ENCODE results near the gene TUBB4B.

The TUBB4B gene

DNA sequence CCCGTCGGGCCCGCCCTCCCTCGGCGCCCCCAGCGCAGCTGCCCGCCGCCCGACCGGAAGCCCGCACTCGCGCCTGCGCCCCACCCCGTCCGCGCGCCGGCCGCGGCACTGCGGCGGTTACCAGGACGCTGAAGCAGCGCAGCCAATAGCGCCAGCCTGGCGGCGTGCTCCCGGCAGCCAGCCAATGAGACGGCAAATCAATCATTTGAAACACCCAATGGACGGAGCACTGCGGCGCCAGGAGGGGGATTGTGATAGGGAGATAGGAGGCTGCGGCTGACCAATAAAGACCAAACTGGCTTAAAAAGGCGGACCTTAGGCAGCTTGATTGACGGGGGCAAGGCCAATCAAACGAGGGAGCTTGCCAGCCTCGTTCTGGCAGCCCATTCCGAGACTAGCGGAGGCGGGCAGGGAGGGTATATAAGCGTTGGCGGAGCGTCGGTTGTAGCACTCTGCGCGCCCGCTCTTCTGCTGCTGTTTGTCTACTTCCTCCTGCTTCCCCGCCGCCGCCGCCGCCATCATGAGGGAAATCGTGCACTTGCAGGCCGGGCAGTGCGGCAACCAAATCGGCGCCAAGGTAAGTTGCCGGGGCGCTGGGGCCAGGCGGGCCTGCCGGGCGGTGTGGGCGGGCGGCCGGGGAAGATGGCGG is at the start of gene TUBB4B:
Gene TUBB4B (plus strand): TSS at position 447 of the 649 bp plus-strand sequence. CDS start 74 bp downstream, at position 521.
- peak; percentile 77 for ATAC-seq
- peak; percentile 95 for DNase-seq

DNA sequence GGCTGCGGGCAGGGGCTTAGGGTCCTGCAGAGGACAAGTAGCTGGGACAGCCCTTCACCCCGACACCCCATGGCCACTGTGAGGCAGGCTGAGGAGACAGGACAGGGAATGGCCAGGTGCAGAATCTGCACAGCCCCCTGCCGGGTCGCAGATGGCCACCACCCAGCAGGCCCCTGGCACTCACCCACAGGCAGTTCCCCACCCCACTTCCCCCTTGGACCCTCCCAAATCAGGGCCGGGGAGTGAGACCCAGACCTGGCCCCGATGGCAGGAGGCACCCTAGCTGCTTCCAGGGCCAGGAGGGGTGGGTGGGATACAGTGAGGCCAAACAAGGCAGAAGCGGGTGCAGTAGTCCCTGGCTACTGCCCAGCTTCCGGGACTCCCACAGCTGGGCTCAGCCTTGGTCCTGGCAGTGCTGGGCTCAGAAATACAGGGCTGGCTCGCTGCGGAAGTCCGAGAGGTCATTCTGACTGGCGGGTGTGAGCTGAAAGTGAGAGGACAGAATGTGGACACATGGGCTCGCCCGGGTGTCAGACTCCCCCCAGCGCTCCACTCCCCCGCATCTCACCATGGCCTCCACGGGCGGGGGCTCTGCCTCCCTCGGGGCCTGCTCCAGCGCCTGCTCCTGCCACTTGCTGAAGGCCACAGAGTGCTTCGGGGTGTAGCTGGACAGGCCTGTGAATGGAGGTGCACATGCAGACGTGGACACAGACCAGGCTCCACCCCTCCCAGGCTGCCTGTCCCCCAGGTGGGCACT is 49.2 kb upstream of the TUBB4B start:
- no peak for ATAC-seq

DNA sequence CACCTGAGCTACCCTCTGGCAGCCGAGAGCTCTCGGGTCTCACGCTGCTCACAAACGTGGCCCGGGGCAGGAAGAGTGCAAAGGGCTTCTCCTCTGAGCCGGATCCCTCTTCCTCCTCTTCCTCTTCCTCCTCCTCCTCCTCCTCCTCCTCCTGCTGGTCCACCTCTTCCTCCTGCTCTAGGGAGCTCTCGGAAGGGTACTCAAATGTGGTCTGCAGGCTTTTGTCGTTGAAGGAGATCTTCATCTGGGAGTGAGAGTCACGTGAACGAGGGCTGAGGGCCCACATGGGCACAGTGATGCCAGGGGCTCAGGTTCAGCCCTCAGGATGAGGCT is 48.7 kb upstream of the TUBB4B start:
- DNase-seq (no peak), ATAC-seq (no peak)

More for the DNA sequence above, 49.2 kb upstream of the TUBB4B start:
- no peak for DNase-seq

DNA sequence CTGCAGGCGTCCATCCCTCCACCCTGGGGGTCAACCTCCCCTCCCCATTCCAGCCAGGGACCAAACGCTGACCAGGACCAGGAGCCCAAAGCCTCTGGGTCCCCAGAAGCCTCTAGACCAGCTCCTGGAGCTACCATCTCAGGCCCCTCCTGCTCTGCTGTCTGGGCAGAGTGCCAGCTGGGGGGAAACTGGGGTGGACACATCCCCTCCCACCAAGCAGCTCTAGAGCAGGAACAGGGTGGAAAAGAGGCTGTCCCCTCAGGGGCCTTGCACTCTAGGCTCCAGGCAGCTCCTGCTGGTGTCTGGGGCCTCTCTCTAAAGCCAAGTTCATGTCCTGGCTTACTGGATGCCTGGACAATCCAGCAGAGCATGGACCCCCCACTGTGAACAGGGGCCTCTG is 48.2 kb upstream of the TUBB4B start:
- DNase-seq: no peak

DNA sequence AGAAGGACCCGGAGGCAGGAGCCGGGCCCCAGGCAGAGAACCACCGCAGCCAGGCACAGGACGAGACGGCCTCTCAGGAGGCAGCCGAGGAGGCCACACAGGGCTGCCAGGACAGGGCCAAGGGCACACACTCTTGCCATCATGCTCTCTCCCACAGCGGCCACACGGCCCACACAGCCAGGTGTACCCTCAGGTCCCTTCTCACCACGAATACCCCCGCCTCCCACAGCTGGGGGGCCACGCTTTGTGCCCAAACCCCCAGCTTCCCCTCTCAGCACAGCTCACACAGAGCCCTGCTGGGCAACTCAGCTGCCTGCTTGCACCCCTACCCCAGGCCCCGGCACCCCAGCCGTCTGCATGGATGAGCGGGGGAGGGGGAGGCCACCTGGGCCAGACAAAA is 47.3 kb upstream of the TUBB4B start:
- ATAC-seq: no peak
- no peak for DNase-seq

More for the DNA sequence above, 48.2 kb upstream of the TUBB4B start:
- no peak for ATAC-seq

DNA sequence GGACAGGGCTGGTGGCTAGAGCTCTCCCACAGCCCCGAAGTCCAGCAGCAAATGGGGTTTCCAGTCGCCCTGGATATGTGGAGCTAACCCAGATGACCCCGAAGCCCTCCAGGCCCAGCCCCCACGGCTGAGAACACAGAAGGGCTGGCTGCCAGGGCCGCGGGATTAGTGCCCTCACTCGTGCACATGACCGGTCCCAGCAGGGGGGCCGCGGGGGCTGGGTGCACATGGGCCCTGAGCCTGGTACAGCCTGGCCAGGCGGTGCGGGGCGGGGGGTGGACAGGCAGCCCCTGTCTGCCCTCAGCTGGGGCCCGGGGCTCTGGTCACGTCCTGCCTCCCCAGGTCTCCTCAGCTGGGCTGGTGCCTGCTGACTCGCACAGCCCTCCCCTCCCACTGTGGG is 46.7 kb upstream of the TUBB4B start:
- ATAC-seq: no peak
- no peak for DNase-seq

DNA sequence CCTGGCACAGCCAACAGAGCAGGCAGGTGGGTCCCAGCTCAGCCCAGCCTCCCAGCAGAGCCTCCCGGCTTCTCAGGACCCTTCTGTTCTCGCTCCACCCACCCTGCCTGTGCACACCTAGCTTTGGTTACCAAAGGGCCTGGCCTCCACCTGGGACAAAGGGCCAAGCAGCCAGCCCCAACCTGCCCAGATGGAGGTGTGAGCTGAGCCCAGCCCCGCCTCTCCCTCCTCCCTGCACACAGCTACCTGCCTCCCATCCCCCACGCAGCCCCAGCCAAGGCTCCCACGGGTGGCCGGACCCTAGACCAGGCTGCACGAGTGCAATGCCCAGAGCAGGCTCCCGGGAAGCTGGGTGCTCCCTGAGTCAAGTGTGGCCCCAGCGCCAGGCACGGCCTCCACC is 46.2 kb upstream of the TUBB4B start:
- ATAC-seq: no peak
- DNase-seq: no peak

DNA sequence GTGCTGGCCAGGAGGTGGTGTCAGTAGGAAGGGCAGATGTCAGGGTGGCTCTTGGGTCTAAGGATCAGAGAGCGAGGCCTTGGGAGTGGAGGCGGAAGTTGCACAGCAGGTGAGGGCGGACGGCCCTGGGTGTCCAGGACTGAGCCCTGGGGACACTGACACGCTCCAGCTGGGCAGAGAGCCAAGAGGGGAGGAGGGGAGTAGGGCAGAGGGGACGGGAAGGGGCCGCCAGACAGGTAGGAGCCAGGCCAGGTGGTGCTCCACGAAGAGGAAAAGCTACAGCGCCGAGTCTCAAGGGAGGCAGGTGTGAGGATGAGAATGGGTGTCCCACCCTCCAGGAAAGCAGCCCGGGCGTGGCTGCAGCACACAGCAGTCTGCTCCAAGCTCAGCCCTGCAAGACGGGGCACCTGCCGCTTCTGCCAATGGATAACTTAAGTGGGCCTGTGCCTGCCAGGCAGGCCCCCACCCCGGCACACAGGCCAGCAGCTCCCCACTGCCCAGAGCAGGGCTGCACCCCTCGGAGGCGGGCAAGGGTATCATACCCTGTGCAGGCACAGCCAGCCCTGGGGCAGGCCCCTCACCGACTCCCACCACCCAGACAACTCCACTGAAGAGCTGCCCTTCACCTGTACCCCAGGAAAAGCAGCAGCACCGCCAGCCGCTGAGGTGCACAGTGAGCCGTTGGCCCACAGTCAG is 45.4 kb upstream of the TUBB4B start:
- no peak for ATAC-seq
- DNase-seq: no peak

DNA sequence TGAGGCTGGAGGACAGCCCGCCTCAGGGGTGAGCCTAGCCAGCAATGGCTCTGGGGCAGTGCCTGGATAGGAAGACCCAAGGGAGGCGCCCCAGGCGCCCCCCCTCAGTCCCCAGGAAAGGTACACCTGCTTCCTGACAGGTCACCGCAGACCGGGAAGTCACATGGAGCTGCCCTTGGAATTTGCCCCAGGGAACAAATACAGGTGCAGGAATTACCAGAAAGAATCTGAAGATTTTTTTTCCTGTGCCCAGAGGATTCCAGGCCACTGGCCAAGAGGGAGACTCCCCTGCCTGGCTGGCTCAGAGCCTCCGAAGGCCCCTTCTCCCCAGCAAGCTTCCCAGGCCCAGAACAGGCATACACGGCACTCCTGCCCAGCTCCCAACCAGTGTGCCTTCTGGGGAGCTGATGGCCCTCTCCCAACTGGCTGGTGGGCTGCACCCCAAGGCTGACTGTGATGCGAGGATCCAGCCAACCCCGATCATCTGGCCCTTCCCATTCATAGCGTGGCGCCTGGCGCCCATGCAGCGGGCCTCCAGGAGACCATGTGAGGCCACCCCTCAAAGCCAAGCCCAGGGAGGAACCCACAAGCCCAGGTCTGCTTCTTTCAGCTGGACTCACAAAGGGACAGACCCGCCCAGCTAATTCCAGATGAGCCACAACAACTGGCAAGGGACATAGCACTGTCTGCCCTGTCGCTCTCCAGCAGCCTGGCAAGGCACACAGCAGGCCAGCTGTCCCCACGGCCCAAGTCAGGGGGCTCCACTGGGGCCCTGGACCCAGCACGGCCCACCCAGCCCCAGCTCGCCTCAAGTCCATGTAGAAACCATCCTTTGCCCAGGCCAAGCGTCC is 42.8 kb upstream of the TUBB4B start:
- no peak for ATAC-seq
- DNase-seq: no peak

DNA sequence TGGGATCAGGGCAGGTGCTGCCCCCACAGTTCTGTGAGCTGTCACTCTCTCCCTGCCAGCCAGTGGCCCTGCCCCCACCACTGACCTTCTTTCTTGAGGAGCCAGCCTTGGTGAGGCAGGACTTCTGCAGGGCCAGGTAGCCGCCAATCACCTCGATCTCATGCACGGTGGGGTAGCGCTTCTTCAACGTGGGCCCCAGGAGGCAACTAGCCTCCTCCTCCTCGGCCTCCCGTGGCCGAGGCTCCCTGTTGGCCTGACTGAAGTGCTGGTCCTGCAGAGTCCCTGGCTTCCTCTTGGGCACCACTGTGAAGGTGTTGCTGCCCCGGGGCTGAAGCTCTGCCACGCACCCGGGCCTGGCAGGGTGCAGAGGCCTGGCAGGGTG is 42.2 kb upstream of the TUBB4B start:
- ATAC-seq: no peak
- no peak for DNase-seq

DNA sequence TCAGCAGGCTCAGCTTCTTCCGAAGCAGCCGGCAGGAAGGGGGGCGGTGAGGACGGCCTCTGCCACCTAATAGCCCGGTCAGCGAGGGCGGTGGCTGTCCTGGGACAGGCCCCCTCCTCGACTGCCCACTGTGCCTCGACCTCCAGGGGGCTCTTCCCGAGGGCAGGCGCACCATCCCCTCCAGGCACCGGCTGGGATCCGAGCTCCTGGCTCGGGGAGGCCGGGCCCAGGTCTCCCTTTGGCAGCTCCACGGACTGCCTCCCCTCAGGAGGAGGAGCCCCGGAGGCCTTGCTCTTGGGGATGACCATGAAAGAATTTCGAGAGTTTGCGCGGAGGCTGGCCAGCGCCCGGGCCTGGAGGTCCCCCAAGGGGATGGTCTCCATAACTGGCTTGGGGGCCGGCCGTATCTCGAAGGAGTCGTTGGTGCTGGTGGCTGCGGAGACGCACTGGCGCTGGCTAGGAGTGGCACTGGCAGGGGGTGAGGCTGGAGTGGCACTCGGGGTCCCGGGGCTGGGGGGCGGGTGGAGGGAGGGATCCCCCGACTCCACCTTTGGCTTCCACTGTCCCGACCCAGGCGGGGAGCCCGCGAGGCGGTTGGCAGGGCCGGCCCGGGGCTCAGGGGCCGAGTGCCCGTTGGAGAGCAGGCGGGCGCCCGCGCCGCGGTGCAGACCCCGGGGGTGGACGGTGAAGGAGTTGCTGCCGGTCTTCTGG is 41.5 kb upstream of the TUBB4B start:
- ATAC-seq (no peak), DNase-seq (no peak)

DNA sequence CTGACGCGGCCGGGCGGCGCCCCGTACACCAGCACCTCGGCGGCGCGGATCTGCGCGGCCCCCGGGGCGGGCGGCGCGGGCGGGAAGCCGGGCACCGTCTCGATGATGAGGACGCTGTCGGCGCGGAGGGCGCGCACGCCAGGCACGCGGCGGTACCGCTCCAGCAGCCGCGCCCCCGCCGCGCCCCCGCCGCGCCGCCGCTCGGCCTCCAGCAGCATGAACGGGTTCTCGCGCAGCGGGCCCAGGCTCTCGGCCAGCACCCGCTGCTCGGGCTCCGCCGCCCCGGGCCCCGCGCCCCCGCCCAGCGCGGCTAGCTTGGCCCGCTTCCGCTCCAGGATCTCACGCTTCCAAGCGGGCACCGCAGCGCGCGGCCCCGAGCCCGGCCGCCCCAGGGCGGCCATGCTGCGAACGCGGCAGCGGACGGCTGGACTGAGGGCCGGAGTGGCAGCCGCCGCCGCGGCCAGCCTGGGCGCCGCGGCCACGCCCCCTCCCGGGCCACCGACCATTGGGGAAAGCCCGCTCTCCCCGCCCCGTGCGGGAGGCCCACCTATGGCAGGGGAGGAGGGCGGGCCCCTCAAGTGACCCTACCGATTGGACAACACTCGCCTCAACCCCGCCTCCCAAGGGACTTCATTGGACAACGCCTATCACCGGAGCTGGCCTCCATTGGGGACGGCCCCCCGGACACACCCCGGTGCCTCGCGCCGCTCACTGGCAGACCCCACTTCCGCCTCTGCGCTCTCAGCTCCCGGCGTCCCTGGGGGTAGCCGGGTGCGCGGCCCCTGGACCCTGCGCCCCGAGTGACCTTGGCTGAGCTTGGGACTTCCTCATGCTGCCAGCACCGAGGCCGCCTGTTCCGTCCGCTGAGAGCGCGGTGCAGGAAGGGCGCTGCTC is 40.5 kb upstream of the TUBB4B start, which contains the start of gene TPRN:
Gene TPRN (minus strand): TSS at position 431 of the 894 bp plus-strand sequence. CDS start 30 bp downstream, at position 401.
- ATAC-seq: peak; percentile 95

DNA sequence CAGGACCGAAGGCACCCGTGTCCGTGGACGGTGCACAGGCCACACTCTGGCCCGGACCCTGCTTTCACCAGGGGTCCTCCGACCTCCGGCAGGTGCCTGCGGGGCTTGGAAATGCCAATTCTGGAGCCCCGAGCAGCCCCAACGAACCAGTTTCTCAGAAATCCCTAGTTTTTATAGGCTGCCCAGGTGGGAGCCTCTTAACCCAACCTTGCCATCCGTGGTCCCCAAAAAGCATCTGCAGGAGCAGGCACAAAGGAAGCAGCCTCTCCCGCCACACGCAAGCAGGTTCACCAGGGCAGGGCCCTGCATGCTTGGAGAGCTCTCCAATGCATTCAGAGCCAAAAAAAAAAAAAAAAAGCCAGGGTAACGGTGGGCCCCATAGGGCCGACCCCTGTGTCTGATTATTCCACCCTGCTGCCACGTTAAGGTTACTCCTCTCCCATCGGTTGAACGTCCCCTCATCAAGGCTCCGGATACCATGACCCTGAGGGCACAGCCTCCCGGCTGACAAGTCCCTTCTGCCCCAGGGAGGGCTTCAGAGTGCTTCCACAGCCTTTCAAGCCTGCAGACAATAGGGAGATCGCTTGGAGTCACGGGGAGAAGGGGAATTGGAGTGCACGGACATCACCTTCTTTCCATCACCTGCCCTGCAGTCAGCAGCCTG is 39.8 kb upstream of the TUBB4B start:
- ATAC-seq (no peak), DNase-seq (no peak)

More for the DNA sequence above, 40.5 kb upstream of the TUBB4B start, which contains the start of gene TPRN:
- peak; percentile 99 for DNase-seq

DNA sequence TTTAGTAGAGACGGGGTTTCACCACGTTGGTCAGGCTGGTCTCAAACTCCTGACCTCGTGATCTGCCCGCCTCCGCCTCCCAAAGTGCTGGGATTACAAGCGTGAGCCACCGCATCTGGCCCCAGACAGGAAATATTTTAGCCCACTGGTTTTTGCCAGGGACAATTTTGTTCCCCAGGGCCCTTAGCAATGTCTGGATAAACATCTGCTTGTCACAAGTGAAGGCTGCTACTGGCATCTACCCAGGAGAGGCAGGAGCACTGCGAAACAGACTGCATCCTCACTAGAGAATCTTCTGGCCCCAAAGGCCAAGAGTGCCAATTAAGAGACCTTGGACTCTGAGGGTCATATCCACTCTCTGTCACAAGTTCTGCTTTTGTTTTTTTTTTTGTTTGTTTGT is 38.1 kb upstream of the TUBB4B start:
- DNase-seq: no peak
- ATAC-seq: no peak

DNA sequence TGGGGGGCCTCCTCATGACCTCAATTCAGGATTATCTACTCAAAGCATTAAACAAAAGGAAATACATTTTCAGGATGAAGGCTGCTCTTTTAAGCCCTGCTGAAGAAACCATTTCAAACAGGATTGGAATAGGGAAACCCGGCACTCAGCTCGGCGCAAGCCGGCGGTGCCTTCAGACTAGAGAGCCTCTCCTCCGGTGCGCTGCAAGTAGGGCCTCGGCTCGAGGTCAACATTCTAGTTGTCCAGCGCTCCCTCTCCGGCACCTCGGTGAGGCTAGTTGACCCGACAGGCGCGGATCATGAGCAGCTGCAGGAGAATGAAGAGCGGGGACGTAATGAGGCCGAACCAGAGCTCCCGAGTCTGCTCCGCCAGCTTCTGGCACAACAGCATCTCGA is 36.4 kb upstream of the TUBB4B start:
- ATAC-seq: no peak
- no peak for DNase-seq

DNA sequence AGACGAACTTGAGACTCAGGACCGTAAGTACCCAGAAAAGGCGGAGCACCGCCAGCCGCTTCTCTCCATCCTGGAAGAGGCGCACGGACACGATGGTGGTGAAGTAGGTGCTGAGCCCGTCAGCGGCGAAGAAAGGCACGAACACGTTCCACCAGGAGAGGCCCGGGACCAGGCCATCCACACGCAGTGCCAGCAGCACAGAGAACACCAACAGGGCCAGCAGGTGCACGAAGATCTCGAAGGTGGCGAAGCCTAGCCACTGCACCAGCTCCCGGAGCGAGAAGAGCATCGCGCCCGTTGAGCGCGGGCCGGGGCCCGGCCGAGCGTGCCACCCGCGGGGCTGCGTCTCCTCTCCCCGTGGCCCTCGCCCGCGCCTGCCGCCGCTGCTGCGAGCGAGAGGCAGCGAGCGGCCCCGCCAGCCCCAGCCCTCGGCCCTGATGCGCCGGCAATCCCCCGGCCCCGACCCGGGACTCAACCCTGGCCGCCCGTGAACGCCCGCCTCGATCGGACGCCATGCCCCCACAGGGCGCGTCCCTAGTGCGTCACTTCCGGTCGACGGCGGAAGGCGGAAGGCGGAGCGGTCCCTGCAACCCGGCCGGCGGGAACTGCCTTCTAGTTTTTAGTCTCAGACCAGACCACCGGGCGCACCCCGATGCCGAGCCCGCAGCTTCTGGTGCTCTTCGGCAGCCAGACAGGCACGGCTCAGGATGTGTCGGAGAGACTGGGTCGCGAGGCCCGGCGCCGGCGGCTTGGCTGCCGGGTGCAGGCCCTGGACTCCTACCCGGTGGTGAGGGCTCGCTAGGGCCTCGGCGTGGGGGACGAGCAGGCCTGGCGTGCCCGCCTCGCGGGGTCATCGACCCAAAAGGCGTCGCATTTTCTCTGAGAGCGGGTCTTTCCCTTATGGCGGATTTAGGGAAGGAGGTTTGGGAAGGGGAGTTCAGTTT is 35.7 kb upstream of the TUBB4B start, which contains the start of the genes NDOR1 and TMEM203:
Gene NDOR1 (plus strand): TSS at position 575 of the 944 bp plus-strand sequence. CDS start 78 bp downstream, at position 653.
Gene TMEM203 (minus strand): TSS at position 523 of the 944 bp plus-strand sequence. CDS start 234 bp downstream, at position 289.
- ATAC-seq (peak; percentile 65), DNase-seq (peak; percentile 99)

DNA sequence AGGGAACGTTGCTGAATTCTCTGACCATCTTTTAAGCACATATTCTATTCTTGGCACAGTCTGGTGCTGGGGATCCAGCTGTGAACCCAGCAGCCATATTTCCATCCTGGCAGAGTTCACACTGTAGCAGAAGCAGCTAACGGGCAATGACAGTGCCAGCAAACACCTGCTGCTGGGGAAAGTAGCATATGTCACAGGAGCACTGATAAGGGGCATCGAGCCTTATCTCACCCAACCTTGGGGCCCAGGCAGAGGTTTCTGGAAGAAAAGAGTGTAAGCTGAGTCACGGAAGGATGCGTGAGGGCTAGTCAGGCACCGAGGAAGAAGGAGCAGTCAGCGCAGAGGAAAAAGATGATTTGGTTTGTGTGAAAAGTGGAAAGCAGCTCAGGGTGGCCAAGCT is 34.5 kb upstream of the TUBB4B start:
- DNase-seq (no peak), ATAC-seq (no peak)

DNA sequence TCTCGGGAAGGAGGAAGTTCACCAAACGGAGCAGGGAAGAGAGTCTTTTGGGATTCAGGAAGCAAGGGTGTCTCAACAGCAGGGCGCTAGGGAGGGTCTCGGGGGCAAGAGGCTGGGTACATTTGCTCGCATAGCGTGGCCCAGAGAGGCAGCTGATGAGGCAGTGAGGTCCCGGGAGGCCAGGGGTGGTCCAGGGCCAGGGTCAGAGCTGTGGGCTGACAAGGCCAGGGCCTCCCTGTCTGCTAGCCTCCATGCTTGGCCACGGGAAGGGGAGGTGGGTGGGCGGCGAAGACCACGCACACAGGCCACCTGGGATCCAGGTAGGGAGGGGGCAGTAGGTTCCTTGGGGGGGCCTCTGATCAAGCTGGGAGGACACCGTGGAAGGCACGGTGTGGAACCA is 29.6 kb upstream of the TUBB4B start:
- DNase-seq (no peak), ATAC-seq (no peak)
